ENCODE data around the gene MAPKAP1. TPM values are rescaled to one million over a fixed set of nuclear protein-coding genes. Genes with fewer than 3 reads are reported as not detected.

The MAPKAP1 gene
- total RNA-seq, 1 experiment from 2014 or later = 104 TPM

DNA sequence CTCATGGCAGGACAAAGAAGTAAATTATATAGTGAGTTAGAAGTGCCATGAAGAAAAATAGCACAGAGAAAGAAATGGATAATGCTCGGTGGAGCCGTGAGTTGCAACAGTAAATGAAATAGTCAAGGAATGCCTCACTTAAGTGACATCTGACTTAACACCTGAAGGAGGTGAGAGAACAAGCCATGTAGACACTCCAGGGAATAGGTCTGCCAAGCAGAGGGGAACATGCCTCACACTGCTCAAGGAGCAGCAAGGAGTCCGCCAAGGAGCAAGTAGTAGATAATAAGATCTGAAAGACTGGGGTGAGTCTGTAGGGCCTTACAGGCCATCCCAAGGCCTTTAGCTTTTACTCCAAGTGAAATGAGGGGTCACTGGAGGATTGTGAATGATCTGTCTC, 21.8 kb downstream of the MAPKAP1 start:
- no peak for DNase-seq (ENCODE audit: low read depth, low spot score)
- in situ Hi-C loops (cut with HindIII; ENCODE audit: low pct_unique_long_range_greater_than_20kb, low sequenced_read_pairs) = no loop called here

DNA sequence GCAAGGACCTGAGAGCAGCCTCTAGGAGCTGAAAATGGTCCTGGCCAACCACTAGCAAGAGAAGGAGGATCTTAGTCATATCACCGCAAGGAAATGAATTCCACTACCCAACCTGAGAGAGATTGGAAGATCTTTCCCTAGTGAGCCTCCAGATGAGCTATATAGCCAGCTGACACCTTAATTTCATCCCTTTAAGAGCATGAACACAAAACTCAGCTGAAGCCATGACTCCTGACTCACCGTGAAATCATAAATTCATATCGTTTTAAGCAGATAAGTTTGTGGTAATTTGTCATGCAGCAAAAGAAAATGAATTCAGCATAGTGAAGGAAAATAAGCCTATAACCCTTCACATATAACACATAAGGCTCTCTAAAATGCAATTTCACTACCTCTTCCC, 23.5 kb downstream of the MAPKAP1 start:
- in situ Hi-C loops (cut with HindIII; ENCODE audit: low pct_unique_long_range_greater_than_20kb, low sequenced_read_pairs) = no loop called here
- no peak for DNase-seq (ENCODE audit: low read depth, low spot score)

DNA sequence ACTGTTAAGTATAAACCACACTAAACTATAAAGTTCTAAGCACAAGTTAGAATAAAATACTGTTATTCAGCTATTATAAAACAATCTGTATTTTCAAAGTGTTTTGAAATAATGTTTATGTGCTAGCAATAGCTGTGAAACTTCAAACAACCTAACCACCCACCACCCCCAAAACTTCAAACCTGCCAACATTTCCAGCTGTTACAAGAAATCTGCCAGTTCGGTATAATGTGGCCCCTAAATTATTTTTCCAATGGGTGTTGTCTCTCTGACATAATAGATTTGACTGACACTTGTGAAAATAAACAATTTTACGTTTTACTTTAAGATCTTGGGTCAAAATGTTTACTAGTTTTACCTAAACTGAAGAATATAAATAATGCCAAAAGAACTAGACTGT, 24.7 kb downstream of the MAPKAP1 start:
- no peak for DNase-seq (ENCODE audit: low read depth, low spot score)
- in situ Hi-C loops (cut with HindIII; ENCODE audit: low pct_unique_long_range_greater_than_20kb, low sequenced_read_pairs) = no loop called here

DNA sequence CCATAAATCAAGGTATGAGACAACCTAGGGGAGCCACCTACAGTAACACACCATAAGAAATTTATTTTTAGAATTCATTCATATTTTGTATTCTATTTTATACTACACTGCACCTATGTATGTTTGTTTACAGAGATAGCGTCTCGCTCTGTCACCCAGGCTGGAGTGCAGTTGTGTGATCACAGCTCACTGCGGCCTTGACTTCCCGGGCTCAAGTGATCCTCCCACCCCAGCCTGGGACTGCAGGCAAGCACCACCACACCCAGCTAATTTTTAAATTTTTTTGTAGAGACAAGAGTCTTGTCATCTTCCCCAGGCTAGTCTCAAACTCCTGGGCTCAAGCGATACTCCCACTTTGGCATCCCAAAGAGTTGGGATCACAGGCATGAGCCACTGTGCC, 25.4 kb downstream of the MAPKAP1 start:
- no peak for DNase-seq (ENCODE audit: low read depth, low spot score)
- in situ Hi-C loops (cut with HindIII; ENCODE audit: low pct_unique_long_range_greater_than_20kb, low sequenced_read_pairs) = no loop called here

DNA sequence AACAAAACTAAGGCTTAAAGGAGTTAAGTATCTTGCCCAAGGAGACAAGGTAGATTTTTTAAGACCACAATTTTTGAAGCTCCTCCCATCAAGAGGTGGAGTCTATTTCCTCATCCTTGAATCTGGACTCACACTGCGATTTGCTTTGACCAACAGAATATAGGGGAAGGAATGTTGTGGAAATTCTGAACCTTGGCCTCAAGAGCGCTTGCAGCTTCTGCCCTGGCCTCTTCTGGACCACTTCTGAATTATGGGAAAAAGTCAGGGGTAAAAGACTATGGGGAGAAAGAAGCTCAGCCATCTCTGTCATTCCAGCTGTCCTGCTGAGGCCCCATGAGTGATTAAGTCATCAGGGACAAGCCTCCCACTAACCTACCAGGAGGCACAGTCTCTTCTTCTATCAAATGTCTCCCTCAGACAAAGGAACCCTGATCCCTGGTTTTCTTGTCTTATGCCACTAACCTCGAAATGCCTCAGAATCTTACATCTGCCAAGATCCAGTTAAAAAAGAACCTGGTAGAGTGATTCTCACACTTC, 25.9 kb downstream of the MAPKAP1 start:
- no peak for DNase-seq (ENCODE audit: low read depth, low spot score)
- in situ Hi-C loops (cut with HindIII; ENCODE audit: low pct_unique_long_range_greater_than_20kb, low sequenced_read_pairs) = no loop called here

DNA sequence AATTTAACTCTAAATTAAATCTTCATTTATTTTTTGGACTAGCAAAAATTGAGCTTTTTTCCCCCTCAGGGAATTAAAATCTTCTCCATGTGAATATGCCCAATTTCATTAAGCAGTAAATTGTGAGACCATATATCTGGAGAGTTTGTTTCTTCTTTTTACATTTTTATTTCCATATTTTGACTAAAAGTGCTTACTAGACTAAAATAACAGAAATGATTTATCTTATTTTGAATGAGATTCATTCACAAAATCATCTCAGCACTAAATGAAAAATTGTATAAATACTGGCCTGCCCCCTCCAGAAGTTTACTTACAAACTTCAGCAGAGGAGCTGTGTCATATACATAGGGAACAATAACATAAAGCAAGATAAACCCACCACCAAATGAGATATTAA, 26.6 kb downstream of the MAPKAP1 start:
- in situ Hi-C loops (cut with HindIII; ENCODE audit: low pct_unique_long_range_greater_than_20kb, low sequenced_read_pairs) = no loop called here
- no peak for DNase-seq (ENCODE audit: low read depth, low spot score)

DNA sequence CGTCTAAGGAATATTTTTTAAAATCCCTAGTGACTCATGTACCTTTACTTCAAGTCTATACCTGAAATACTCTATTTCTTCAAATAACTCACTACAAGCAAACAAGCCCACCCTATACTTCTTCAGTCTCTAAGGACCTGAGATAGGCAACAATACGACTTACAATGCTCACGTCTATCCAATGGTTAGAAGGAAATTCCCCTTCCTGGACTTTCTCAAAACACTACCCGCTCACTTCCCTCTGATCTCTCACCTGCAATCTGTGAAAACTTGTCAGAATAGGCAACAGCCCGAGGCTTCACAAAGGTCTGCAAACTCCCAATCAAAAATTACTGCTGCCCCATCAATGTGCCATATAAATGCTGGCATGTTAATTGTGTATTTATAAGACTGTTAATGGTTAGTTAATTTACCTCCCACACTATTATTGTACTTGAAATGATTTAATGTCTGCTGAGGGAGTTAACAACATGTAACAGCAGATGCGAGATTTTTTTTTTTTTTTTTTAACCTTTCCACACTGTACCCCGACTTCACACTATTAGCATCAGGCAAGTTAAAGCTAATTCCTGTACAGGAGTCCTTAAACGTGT, 27.3 kb downstream of the MAPKAP1 start:
- DNase-seq (ENCODE audit: low read depth, low spot score) = no peak
- in situ Hi-C loops (cut with HindIII; ENCODE audit: low pct_unique_long_range_greater_than_20kb, low sequenced_read_pairs) = no loop called here

DNA sequence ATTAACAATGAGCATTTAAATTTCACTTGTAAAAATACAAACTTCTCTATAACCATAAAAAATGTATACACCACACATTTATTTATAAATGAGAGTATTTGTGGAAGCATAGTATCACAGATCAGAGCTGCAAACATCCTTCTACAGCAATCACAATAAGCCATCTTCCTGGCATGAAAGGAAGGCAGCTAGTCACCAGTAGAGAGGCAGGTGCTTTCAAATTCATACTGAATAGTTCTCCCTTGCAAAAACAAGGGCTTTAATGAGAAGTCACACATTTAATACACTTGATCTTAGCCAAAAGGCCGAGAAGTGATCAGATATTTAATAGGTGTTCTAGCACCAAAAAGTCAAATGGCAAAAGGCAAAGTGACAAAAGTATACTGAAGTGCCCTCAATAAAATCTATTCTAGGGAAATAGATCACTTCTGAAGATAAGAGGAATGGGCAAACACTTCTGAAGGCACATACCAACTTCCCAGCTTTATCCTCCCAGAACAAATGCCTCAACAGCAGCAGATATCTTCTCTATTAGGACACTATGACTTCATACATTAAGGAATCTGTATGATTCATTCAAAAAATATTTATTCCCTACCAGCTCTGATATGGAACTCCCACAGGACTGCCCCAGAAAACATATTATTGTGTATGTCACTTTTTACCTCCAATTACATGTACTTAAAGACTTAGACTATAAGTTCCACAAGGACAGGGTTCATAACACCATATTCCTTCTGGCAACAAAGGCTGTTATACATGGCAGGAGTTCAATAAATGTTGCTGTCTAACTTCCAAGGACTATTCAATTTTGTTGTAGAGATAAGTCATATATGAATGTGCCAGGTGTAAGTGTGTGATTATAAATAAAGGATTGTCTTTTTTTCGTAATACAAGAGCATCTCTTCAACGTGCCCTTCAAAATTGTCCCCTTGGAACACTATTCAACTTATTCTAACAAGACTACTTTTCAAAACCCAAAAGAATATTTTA, 31.7 kb downstream of the MAPKAP1 start:
- in situ Hi-C loops (cut with HindIII; ENCODE audit: low pct_unique_long_range_greater_than_20kb, low sequenced_read_pairs) = no loop called here
- peak; percentile 14 for DNase-seq (ENCODE audit: low read depth, low spot score)

DNA sequence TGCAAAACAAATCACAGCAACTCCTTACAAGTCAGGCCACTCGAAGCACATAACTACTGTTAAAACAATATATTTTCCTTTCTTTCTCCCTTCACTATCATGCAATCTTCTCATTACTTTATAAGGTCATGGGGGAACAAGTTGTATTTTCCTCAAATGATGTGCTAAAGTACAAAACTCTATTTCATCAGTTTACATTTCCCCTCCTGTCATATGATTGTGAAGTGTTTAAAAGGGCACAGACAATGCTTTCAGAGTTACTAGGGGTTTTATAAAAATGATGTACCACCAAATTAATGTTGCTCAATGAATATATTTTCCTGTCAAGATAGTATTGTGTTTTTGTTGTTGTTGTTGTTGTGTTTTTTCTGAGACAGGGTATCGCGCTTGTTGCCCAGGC, 34.1 kb downstream of the MAPKAP1 start:
- in situ Hi-C loops (cut with HindIII; ENCODE audit: low pct_unique_long_range_greater_than_20kb, low sequenced_read_pairs) = no loop called here
- DNase-seq (ENCODE audit: low read depth, low spot score) = no peak

DNA sequence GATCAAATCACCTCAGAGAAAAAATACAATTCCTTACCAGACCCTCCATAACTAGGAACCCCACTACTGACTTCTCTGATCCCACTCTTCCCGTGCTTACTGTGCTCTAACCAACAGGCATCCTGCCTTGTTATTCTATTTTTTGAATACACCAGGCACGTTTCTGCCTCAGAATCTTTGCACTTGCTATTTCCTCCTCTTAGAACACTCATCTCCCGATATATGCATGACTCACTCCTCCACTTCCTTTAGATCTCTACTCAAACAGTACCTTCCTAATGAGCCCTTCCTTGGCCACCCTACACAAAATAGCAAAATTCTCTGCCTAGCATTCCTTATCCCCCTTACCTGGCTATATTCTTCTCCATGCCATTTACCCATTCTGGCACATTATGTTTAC, 43.9 kb downstream of the MAPKAP1 start:
- in situ Hi-C loops (cut with HindIII; ENCODE audit: low pct_unique_long_range_greater_than_20kb, low sequenced_read_pairs) = no loop called here
- DNase-seq (ENCODE audit: low read depth, low spot score) = no peak

DNA sequence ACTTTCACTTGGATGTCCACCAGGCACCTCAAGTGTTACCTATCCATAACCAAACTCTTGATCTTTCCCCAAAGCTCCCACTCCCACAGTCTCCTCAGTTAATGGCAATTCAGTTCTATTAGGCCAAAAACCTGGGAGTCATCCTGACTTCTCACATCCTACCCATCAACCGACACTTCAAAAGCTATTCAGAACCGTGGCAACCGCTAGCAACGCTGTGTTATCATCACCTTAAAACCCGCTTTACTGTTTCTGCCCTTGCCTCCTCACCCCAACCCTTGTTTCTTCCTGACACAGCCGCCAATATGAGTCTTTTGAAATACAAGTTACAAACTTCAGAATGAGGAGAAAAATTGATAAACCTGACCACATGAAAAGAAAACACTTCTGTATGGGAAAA, 46.5 kb downstream of the MAPKAP1 start:
- in situ Hi-C loops (cut with HindIII; ENCODE audit: low pct_unique_long_range_greater_than_20kb, low sequenced_read_pairs) = no loop called here
- DNase-seq (ENCODE audit: low read depth, low spot score) = no peak

DNA sequence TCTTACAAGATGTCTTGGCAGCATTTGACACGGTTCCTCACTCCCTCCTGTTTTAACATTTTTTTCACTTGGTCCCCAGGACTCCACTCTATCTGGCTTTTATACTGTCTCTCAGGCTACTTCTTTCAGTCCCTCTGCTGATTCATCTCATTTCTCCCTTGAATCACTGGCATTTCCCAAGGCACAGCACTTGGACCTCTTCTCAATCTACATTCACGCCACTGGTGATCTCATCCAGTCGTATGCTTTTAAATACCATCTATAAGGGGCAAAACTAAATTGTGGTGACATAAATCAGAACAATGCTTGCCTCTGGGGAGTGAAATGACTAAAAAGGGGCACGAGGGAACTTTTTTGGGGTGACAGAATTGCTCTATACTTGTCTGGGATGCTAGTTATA, 47.1 kb downstream of the MAPKAP1 start:
- DNase-seq (ENCODE audit: low read depth, low spot score) = no peak
- in situ Hi-C loops (cut with HindIII; ENCODE audit: low pct_unique_long_range_greater_than_20kb, low sequenced_read_pairs) = no loop called here

DNA sequence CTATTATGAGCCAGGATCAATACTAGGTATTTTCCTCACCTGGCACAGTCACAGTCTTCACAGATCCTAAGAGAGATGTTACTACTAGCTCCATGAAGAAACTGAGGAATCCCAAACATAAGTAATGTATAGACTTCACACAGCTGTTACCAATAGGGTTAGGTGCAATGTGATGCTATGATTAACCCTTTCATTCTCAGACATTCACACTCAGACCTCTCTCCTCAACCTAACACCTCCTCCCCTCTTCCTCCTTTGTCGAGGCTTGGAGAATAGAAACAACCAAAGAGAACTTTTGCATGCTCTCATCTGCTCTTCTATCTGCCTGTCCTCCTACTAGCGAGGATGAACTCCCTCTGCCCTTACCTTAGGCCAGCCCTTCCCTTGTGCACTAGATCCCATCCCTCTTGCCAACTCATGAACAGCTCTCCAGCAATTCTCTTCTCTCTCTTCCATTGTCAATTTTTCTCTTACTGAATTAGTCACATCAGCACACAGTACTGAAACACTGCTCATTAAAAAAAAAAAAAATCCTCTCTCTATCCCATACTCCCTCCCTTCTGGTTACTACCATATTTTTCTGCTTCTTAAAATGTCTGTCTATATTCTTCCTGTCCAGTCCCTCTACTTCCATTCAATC, 47.7 kb downstream of the MAPKAP1 start:
- in situ Hi-C loops (cut with HindIII; ENCODE audit: low pct_unique_long_range_greater_than_20kb, low sequenced_read_pairs) = no loop called here
- DNase-seq (ENCODE audit: low read depth, low spot score) = no peak

DNA sequence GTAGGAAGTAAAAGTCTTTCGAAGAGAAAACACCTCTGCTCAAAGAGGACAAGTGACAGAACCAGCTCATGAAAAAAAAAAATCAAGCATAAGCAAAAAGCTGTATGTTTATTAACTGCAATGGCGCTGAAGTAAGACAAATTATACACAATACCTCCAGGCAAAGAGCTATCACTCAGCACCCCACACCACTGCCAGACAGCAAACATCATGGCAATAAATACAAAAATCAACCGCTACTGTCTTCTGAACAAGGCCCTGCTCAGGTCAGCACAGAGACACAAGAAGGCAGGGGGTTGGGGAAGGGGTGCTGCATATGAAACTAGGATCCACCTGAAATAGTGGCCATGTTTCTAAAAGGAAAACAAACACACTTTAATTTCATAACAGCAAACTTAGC, 50.4 kb downstream of the MAPKAP1 start:
- in situ Hi-C loops (cut with HindIII; ENCODE audit: low pct_unique_long_range_greater_than_20kb, low sequenced_read_pairs) = no loop called here
- DNase-seq (ENCODE audit: low read depth, low spot score) = no peak

DNA sequence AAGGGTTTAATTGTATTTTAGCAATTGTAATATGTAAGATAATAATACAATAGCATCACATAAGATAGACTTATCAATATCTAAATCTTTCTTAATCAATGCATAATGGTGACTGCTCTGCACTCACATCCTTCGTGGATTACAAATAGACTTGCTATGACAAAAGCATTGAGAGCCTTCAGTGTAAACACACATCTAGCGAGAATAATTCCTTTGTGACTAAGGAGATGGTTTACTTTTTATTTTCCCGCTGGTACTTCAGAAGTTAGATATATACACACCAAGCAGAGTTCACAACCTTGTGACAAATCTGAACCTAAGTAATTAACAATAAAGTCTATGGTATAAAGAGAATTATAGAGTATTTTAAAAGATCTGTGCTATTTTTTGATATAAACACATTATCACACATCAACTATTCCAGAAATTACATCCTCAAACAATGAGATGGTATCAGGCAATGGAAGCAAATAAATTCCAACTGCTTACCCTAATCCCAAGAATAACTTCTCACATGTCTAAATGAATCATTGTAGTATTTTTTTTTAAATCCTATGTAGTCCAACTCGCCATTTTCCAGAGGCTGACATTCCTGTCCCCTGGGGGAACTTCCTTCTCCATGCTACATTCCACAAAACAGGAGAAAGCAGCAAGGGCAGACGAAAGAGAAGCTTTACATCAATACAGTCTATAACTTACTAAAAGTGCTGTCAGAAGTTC, 51.2 kb downstream of the MAPKAP1 start:
- in situ Hi-C loops (cut with HindIII; ENCODE audit: low pct_unique_long_range_greater_than_20kb, low sequenced_read_pairs) = no loop called here
- DNase-seq (ENCODE audit: low read depth, low spot score) = no peak

DNA sequence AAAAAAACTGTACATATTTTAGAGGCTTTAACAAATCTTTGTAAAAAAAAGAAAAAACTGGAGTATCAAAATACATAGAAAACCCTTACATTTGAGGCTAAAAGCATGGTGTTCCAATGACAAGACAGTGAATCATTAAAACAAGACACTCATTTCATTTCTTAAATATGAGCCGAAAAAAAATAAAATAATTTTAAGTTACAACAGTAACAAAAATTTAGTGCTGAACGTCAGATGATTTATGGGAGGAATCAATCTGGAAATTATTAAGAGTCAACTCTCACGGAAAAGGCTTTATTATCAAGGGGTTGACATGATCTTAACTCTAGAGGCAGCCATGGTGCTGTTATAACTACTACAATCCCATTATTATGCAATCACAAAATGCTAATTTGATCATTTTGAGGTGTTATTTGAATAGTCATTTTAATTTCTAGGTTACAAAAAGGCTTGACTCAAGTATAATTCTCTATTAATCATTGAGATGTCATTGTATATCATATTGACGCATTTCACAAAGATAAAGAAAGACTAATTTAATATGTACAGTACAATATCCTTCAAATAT, 51.9 kb downstream of the MAPKAP1 start:
- in situ Hi-C loops (cut with HindIII; ENCODE audit: low pct_unique_long_range_greater_than_20kb, low sequenced_read_pairs) = no loop called here
- no peak for DNase-seq (ENCODE audit: low read depth, low spot score)

DNA sequence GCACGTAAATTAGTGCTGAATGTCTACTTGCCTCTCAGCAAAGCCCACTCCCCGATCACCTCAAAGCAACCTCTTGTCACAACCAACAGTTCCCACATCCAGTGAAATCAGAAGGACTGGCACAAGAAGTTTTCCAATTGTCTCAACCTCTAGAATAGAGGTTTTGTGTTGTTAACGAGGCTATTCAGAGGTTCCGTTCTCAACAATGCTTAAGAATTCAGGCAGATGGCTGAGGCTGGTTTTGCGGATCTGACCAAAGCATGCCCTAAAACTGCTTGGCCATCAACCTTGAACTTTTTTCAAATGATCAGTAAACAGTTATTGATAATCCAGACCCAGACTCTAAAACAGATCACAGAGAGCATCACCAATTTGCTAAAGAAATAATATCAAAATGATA, 52.9 kb downstream of the MAPKAP1 start:
- no peak for DNase-seq (ENCODE audit: low read depth, low spot score)
- in situ Hi-C loops (cut with HindIII; ENCODE audit: low pct_unique_long_range_greater_than_20kb, low sequenced_read_pairs) = no loop called here

DNA sequence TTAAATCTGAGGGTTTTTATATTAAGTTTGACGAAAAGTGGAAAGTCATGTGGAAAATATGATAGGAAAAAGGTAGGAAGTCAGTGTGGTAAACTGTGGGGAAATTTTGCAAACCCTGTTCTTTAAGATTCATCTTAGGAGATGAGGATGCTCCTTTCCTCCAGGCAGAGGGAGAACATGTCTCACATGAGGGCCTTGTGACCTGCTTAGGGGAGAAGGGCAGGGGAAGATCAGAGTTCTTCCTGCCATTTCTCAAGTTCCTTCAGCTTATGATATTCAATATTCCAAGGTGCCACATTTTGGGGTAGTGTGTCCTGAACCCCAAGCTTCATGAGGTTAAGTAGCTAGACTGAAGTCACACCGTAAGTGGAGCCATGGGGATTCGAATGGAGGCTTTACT, 53.7 kb downstream of the MAPKAP1 start:
- in situ Hi-C loops (cut with HindIII; ENCODE audit: low pct_unique_long_range_greater_than_20kb, low sequenced_read_pairs) = no loop called here
- no peak for DNase-seq (ENCODE audit: low read depth, low spot score)

All from SK-MEL-5 (cell line).